GM18520 (cell line): ENCODE data around the gene VSIG10L.
A peak's percentile ranks its signal among the peaks of the same experiment; 100 is the strongest.

ENCODE experiments used
- ATAC-seq: cut with Tn5 transposase; IDR thresholded peaks from one replicate; pipeline ENCODE4 v1.9.1; 2021; ENCODE audit not compliant: unreplicated experiment

The VSIG10L gene

DNA sequence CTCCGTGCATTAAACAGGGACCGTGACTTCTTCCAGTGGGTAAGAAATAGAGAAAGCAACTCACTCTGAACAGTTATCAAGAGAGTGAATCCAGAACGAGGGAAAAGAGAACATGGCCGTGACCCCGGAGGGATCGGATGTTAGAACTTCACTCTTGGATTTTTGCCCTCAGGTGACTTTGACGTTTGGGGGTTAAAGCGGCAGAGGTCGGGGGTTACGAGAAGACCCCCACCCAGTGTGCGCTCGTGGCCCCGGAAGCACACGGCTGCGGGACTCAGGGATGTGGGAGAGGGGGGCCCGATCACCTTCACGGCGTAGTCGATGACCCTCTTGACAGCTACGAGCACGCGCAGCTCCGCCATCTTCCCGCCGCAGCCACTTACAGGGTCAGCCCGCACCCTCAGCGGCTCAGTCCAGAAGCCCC lies 24.0 kb upstream of the VSIG10L start, which contains the start of gene ETFB:
Gene ETFB, minus strand, starts transcription at position 424 of the 424 bp plus-strand sequence. Its CDS starts 62 bp downstream, at position 362.
- no peak for ATAC-seq

DNA sequence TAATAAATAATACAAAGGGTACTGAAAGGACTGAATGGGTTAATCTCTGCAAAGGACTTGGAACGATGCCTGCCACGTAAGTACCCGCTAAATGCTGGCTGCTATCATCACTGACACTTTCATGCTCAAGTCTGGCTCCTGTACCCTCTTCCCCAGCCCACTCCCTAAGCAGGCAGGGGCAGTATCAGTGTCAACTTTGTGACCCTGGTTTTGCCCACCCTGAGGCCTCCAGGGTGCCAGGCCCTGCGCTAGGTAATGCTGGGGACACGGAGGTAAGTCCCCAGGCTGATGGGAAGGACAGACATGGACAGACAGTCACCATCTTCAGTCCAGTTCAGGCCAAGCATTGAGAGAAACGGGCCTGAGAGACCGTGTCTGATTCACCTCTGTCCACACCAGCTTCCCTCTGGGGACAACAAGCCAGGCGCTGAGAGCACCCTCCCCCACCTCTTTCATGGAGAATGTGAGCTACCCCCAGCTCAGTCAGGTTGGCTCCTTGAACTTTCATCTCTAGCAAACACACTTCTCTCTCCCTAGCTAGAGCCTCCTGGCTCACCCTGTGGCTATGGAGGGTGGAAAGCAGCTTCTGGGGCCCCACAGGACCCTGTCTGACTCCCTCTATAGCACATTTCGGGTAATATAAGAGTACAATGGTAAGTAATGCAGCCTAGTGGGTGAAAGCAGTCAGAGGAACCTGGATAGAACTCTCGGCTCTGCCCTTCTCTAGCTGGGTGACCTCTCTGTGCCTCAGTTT lies 23.4 kb upstream of the VSIG10L start:
- no peak for ATAC-seq

DNA sequence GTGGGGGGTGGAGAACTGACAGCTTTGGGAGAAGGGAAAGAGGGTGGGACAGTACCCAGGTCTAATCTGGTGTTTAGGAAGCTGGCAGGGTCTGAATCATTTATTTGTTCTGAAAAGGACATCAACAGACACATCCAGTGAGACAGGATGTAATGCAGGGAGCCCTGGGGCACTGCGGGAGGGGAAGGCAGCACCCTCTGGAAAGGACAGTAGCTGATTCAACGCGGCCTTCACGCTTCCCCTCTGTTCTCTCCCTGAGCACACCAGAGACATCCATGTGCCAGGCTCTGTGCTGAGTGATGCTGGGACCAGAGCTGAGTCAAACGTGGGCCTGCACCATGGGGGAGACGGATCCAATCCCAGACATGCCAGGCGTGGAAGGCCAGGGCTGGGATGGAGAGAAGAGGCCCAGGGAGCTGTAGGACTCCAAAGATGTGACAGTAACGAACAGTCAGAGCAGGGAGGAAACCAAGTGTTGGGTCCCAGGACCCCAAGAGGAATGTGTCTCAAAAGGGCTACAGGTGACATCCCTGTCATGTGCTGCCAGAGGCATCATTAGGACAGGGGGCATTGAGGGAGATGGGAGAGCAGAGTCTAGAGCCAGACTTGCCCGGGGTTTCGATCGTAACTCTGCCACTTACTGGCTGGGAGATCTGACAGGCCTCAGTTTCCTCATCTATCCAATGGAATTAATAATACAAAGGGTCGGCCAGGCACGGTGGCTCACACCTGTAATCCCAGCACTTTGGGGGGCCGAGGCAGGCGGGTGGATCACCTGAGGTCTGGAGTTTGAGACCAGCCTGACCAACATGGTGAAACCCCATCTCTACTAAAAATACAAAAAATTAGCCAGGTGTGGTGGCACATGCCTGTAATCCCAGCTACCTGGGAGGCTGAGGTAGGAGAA lies 22.5 kb upstream of the VSIG10L start:
- no peak for ATAC-seq

DNA sequence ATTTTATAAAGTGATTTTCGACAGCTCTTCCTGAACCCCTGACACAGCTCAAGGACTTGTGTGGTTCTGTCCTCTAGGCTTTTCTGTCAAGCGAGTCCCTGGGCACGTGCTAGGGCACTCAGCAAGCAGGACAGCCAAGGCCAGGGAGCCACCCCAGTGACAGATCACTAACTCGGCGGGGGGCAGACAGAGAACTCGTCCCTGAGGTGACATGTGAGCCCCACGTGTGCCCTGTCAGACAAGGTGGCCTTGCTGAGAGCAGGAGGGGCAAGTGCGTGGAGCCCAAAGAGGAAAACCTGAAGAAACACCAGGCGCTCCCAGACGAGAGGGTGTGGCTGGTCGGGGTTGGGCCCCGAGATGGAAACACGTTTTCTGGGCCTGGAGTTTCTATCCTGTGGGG lies 19.3 kb upstream of the VSIG10L start:
- no peak for ATAC-seq

DNA sequence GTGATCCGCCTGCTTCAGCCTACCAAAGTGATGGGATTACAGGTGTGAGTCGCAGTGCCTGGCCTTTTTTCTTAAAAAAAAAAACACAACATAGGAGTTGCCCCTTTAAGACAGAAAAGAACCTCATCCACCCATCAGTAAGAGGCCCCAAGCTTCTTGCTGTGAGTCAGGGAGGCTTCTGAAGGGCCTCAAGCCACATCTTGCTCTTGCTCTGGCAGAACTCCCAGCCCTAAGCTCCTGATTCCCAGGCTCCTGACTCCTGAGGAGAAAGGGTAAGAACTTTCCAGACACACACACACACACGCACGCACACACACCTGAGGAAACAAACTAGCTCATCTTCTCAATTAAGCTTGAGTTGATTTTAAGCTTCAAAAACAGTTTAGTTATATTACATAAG lies 17.4 kb upstream of the VSIG10L start:
- ATAC-seq: no peak

DNA sequence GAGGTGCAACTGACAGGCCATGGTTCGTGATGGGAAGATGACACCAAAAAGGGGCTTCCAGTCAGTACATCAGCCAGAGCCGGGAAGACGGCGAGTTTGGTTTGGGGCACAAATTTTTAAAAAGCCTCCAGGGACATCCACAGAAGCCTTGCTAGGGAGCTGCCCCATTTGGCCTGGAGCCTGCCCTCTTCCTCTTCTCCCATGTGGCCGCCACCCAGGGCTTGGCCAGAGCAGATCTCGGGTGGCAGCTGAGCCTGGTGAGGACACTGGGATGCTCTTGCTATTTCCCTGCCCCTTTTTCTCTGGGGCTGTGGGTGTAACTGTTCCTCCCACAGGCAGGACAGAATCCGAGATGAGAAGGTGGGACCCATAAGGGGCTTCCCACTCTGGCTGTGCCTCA lies 16.0 kb upstream of the VSIG10L start:
- ATAC-seq: no peak

DNA sequence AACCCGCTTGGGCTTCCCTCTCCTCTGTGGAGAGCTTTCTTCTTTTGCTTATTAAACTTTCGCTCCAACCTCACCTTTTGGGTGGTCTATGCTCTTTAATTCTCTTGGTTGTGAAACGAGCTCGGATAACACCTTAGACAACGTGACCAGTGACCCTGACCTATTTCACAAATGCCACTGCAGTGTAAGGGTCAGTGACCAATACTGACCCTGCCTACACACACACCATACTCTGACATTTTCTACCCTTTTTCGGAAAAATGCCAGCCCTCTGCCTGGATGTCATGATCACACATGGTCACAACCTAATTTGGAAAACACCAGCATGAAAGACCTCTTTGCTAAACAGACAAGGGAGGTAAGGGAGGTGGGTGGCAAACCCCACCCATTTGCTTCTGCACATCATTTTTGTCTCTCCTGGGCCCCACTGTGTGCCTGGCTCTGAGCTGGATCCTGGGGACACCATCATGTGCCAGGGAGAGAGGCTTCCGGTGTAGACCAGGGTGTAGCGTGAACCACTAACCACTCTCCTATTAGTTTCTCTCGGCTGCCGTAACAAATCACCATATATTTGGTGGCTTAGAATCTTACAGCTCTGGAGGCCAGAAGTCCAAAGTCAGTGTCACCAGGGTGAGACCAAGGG lies 14.3 kb upstream of the VSIG10L start:
- no peak for ATAC-seq

DNA sequence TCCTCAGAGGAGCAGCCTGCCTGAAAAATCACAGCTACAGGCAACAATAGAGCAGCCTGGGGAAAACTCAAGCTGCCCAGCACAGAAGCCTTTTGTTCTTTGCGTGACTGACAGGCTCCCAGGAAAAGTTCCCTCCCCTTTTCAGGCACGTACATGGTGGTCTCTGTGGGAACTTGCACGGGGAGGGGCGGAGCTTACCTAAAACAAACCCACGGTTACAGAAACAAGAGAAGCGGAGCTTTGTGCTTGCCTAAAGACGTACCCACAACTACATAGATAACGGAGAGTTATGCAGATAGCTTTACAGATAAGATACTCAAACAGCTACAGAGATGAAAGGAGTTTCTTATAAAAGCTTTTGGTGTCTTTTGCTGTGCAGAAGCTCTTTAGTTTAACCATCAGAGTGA lies 12.8 kb upstream of the VSIG10L start:
- ATAC-seq: no peak

DNA sequence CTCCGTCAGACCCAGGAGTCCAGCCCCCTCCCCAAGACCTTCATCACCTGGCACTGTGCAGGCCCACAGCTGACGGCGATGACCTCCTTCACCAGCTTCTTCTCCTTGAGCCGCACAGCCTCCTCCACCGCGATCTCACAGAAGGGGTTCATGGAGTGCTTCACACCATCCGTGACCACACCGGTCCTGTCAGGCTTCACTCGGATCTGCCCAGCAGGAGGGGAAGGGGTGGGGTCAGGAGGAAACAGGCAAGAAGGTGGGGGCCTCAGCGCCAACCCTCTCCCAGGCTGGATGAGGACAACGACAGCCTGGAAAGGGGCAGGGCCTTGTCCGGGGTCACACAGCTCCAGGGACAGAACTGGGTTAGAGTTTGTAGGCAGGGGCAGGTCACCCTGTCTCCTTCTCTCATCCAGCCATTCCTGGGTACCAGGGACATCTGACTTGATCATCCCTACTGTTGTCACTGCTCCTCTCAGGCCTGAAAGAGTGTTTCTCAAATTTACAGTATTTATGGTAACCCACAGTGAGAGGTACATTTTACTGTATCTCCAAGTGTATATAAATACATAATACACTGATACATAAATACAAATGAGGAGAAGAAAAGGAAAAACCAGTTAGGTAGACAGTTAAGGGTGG lies 12.3 kb upstream of the VSIG10L start:
- ATAC-seq: no peak

DNA sequence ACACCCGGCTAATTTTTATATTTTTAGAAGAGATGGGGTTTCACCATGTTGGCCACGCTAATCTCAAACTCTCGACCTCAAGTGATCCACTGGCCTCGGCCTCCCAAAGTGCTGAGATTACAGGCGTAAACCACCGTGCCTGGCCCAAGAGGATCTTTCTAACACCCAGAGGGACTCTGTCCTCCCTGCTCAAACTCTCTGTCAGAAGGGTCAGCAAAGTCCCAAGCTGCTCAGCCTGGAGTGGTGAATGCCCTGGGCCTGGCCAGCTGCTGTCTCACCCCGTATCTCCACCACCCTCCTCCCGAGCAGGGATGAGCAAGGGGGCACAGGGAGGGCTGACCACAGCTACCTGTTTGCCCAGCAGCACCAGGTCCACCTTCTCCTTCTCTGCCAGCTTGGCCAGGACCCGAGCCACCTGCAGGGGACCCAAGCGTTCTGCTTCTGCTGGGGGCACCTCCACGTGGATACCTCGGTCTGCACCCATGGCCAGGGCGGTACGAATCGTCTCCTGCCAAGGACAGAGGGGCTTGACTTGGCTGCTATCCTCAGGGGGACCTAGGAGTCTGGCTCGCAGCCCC lies 10.9 kb upstream of the VSIG10L start:
- no peak for ATAC-seq

DNA sequence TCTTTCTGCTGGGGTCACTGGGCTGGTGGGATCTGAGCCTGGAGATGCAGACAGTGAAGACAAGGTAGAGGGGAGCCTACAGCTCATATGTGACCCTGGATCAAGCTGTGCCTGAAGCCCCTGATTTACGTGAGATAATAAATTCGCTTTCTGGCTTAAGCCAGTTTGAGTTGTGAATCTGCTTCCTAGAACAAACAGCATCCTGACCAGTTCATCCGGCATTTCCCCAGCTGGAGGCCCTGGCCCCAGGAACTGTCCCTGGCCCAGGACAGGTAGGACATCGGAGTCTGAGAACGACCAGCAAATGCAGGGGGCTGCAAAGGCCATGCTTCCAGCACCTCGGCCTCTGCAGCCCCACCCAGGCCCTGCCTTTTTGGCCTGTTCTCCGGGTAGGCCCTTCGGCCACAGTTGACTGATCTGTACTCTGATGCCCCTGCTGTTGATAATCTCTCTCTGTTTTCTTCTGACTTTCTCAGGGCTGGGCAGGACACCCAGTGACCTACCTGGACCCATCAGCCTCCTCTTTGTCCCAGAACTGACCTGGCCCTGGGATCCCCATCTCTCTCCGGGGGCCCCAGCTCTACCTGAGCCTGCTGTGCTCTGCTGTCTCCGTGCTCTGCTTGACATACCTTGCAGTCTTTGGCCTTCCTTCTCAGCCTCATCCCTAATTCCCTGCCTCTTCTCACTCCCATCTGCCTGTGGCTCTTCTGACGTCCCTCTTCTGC lies 9.5 kb upstream of the VSIG10L start:
- ATAC-seq: no peak

DNA sequence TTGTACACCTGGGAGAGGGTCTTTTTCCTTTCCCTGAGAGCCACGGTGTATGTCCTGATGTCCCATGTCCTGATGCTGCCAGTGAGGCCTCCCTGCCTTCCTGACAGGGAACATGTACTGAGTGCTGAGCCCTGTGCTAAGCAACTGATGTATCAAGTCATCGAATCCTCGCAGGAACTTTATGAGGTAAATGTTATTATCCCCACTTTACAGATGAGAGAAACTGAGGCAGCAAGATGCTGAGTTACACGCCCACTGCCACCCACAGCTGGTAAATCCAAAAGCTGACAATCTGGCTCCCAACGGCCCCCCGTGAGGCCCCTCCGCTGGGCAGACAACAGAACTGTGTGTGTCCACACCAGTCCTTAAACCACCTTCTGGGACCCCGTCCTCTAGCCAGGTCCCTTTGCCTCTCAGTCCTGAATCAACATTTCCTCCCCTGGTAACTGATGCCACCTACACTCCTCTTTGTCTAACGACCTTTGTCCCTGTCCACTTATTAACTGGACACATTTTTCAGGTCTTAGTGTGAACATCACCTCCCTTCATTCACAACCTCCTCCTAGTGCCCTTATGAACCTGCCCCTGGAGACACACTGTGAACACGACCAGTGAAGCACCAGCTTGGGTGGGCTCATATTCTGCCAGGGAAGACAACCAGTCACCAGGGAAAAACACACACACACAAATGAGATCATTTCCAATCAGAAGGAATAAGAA lies 5.4 kb upstream of the VSIG10L start:
- ATAC-seq: no peak

DNA sequence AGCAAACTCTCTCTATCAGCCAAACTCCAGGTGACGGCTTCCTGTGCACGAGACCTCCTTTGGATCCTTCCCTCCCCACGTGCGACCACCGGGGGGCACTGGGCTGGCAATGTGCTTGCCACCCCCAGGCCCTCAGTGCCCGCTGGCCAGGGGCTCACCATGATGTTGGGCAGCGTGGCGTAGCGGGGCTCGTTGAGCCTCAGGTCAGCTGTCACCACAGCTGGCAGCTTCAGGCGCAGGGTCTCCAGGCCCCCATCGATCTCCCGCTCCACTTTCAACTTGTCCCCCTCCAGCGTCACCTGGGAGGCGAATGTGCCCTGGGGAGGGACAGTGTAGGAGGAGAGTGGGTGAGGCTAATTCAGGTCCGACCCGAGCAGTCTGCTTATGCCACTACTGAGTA lies 4.8 kb upstream of the VSIG10L start:
- ATAC-seq: no peak

DNA sequence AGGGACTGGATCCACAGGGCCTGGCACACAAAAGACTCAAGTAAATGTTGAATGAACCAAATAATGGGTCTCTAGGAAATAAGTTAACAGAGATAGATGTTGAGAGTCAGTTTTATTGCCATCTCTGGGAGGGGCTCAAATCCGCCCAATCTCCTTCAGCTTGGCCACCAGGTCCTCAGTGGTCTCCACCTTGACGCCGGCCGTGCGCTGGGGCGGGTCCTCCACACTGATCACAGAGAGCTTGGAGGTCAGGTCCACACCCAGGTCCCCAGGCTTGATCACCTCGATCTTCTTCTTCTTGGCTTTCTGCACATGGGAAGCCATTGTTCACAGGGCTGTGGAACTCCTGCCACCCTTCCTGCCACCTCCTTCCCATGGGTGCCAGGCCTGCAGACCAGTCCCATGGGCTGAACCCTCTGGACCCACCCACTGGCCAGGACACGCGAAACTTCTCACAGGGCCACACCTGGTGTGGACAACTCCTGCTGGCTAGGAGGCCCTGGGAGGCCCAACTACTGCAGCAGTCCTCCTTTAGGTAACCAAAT lies 3.2 kb upstream of the VSIG10L start:
- no peak for ATAC-seq

DNA sequence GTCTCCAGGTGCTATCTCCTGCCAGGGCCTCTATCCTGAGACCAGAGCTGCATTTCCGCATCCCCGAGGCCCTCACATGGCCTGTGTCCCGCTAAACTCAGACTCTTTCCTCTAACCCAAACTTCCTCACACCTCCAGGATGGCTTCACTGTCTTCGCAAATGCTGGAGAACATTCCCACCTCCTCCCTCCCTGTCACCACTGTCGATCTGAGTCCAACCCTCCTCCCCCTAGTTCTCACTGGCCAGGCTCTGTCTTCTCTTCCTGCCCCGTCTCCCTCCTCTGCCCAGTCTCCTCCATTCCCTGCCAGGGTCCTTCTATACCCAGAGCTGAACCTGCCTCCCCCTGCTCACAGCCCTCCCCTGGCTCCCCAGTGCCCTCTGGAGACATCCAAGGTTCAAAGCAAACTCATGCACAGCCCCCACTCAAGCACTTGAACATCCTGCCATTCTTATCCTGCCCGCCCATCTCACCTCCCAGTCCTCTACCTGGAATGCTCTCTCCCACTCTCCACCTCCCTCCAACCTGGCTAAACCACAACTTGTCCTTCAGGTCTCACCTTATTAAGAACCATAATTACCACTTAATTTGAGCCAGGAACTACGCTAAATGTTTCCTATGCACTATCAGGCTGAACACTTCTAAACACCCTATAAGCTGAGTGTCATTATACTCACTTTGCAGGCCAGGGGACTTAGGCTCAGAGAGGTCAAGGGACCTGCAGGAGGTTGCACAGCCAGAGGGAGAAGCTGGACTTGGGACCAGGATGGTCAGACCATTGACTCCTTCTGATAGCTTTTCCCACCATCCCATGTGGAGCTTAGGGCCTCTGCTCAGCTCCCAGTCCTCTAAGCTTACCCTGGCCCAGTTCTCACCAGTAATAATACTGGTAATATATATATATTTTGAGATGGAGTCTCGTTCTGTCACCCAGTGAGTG lies 961 bp upstream of the VSIG10L start:
- no peak for ATAC-seq

DNA sequence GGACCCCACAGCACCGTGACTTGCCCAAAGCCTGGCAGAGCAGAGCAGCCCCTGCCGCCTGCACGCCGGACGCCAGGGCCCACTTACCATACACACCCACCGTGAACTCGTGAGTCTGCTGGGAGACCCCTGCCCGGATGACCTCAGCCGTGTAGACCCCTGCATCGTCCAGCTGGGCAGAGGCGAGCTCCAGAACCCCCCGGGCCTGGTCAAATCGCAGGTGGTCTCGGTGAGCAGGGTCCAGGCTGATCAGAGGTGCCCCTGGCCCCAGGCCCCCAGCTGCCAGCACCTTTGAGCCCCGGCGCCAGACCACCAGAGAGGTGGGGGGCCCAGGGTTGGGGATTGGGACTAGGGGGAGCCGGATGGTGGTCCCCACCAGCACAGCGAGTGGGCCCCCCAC lies 873 bp downstream of the VSIG10L start:
- ATAC-seq: no peak

DNA sequence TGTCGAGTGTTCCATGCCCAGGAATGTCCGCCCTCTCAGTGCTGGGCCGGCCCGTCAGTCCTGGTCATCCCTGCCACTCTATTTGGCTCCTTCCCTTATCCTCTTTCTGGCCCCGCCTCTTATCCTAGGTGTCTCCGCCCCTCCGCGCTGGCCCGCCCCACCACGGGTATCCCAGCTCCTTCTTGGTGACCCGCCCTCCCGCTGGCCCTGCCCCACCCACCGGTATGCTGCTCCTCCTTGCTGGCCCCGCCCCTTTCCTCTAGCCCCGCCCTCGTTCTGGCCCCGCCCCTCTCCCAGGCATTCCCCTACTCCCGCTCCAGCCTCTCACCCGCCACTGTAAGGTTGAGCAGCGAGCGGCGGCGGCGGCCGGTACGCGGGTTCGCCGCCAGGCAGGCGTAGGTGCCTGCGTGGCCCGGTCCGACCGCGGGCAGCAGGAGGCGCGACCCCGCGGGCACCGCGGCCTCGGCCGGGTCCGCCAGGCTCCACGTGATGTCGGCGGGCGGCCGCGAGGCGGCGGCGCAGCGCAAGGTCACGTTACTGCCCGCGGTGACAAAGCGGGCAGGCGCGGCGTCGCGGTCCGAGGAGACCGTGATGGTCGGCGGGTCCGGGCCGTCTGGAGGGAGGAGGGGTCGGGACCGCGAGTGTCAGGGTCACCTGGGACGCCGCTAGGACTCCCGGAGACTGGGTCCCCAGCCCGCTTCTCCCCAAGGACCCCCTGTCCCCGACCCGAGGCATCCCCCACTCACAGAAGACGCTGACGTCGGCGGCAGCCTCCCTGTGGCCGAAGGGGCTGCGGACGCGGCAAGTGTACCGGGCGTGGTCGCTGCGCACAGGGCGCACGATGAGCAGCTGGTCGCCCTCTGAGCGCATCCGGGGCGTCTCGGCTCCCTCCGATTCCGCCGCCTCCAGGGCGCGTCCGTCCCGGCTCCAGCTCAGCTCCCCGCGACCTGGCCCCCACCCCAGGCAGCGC lies 2.0 kb downstream of the VSIG10L start:
- peak; percentile 49 for ATAC-seq
